ENCODE results near the gene TLR9.

Gene TLR9

GRCh38 chr3:52230889-52231499 is 5.5 kb upstream of the TLR9 start:
- no peak for DNase-seq

- DNase-seq = no peak
Observed at GRCh38 chr3:52230461-52230860, 5.0 kb upstream of the TLR9 start.

GRCh38 chr3:52229656-52230055 is 4.2 kb upstream of the TLR9 start:
- DNase-seq = no peak

GRCh38 chr3:52228751-52229291 is 3.4 kb upstream of the TLR9 start:
- DNase-seq = no peak

- DNase-seq = no peak
Observed at GRCh38 chr3:52228266-52228665, 2.8 kb upstream of the TLR9 start.

GRCh38 chr3:52227766-52228165 is 2.3 kb upstream of the TLR9 start:
- DNase-seq = no peak

DNA sequence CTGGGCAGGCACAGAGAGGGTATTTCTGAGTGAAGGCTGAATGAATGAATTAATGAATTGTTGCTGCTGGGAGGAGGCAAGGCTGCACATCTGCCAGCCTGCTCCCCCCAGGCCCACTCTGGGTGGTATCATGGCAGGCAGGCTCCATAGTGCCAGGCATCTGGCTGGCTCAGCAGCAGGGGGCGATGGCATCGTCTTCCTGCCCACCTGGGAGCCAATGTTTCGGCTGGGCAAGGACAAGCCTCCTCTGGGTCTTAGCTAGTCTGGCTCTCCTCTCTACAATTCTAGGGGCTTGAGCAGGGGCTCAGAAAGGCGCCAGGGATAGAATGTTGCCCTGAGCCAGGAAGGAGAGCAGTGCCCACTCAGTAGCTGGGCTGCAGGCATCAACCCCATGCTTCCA is 1.7 kb upstream of the TLR9 start:
- DNase-seq = no peak

DNA sequence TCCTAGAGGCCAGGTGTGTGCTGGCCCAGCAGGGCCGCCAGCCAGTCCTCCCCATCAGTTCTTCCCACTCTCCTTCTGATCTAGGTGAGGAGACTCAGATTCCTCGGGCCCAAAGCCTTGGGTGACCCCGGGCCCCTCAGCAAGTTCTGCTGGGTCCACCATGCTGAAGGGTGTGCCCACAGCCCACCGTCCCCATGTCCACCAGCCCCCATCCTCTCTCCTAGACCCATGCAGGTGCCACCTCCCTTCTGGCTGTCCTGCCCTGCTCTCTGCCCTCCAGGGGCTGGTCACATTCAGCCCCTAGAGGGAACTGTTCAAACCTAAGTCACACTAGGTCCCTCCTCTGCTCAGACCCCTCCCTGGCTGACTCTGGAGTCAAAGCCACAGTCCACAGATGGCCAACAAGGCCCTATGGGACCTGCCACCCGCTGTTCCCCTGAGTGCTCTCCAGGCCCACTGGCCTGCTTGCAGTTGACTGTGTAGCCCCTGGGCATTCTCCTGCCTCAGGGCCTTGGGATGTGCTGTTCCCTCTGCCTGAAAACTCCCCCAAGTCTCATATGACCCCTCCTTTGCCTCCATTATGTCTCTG is 878 bp upstream of the TLR9 start:
- no peak for DNase-seq

DNA sequence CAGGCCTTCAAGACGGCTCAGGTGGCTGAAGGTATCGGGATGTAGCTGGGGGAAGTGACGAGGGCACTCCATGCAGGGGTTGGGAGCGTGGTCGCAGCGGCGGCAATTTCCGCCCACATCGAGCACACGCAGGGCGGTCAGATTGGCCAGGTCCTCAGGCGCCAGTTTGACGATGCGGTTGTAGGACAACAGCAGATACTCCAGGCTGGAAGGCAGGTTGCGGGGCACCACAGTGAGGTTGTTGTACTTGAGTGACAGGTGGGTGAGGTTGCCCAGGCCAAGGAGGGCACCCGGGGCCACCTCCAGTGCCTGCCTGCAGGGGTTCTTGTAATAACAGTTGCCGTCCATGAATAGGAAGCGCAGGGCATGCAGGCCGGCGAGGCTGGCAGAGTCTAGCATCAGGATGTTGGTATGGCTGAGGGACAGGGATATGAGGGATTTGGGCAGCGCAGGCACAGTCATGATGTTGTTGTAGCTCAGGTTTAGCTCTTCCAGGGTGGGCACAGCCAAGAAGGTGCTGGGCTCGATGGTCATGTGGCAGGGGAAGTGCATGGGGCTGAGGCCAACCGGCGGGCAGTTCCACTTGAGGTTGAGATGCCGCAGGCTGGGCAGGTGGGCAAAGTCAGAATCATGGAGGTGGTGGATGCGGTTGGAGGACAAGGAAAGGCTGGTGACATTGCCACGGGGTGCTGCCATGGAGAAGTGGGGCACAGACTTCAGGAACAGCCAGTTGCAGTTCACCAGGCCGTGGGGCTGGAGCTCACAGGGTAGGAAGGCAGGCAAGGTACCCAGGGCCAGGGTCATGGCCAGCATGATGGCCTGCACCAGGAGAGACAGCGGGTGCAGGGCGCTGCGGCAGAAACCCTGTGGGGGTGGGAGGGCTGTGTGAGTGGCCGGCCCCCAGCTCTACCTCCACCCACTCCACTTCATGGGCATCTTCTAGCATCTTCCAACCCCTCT is 1.7 kb downstream of the TLR9 start:
- no peak for DNase-seq

GRCh38 chr3:52222319-52223221 is 2.9 kb downstream of the TLR9 start:
- no peak for DNase-seq

DNA sequence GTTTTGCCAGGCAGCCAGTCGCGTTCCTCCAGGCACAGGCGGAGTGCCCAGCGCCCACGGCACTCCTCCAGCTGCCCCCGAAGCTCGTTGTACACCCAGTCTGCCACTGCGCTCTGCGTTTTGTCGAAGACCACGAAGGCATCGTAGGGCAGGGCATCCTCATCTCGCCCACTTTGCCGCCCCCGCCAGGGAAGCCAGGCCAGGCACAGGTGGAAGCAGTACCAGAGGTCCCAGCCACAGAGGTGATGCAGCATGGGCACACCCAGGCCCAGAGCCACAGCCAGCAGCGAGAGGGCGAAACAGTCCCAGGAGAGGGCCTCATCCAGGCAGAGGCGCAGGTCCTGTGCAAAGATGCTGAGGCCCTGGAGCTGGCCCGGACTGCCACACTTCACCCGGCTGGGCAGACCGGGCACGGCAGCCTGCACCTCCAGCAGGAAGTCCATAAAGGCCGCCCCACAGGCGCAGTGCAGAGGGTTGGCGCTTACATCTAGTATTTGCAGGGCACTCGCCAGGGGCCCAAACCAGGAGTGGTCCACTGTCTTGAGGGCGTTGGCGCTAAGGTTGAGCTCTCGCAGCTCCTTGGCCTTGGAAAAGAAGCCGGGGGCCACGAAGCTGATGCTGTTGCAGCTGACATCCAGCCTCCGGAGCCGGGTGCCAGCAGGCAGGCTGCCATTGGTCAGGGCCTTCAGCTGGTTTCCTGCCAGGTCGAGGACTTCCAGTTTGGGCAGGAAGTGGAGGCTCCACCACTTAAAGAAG is 3.7 kb downstream of the TLR9 start:
- peak; percentile 60 for DNase-seq

GRCh38 chr3:52221141-52221562 is 4.3 kb downstream of the TLR9 start:
- DNase-seq = no peak

DNA sequence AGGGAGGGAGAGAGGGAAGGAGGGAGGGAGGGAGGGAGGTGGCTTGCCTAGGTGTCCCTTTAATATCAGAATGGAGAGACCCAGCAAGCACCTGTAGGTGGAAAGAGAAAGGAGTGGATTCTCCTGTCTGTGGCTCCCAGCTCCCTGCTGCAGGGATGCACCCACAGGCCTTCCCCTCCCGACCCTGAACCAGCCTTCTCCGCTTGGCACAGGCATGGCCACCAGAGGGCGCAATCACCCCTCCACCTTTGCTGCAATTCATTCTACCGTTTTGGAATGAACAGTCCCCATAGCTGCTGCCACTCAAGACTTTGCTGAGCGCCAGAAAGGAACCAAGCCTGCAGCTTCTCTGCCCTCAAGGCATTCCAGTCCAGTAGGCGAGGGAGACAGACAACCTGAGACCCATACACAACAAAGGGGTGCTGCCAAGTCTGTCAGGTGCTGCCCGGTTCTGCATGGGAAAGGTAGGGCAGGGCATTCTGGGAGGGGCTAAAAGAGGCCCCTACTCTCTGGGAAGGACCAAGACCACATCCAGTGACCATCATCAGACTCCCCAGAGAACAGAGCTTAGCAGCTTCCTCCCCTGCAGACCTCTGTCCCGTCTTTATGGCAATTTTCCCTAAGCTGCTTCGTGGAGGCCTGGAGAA is 4.9 kb downstream of the TLR9 start:
- DNase-seq = peak; percentile 90

GRCh38 chr3:52218937-52219650 is 6.4 kb downstream of the TLR9 start:
- no peak for DNase-seq

GRCh38 chr3:52218454-52218853 is 7.0 kb downstream of the TLR9 start:
- no peak for DNase-seq

DNA sequence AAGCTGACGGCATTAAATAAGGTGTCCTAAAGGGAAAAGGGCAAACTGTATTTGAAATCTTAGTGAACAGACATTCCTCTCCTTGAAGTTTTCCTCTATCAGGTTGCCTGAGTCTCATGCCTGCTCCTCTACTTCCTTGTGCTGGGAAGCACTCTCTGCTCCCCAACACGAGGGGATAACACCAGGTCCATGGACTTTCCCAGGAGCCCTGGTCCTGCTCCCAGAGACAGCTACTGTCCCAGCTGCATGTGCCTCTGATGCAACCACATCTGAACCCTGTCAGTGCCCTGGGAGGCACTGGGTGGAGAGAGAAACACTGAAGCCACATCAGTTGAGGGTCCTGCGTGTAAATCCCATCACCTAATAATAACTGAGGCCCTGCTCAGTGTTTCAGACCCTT is 7.4 kb downstream of the TLR9 start:
- no peak for DNase-seq

GRCh38 chr3:52217409-52217805 is 8.0 kb downstream of the TLR9 start:
- no peak for DNase-seq

DNA sequence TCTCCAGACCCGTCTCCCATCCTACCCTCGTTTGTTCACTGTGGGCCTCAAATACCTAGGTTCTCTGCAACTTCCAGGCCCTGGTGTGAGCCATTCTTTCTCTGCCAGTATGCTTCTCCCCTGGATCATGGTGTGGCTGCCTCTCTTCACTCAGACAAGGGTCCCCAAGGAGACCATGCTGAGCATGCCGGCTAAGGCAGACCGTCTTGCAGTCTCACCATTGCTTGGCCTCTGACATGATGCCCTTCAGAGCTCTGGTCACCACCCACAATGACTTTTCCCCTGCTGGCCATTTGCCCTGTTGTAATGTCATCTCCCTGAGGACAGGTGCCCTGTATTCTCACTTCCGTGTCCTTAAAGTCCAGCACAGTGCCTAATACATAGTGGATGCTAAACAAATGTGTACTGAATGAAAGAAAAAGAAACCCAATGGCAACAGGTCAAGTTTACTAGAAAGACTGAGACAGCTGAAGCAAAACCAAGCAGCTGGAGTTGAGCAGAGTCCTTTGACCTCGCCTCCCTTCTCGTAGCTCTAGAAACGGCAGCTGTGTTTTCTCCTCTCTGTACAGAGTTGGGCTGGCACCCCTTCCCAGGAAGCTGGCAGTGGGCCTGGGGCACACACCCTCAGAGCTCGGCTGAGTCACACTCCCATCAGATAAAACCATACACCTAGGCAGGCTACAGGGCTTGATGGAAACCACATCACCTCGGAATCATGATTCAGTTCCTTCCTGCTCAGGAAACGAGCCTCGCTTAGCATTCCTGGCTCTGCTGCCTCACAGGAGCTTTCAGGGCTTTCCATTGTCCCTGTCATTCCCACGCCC is 8.6 kb downstream of the TLR9 start:
- peak; percentile 57 for DNase-seq

DNA sequence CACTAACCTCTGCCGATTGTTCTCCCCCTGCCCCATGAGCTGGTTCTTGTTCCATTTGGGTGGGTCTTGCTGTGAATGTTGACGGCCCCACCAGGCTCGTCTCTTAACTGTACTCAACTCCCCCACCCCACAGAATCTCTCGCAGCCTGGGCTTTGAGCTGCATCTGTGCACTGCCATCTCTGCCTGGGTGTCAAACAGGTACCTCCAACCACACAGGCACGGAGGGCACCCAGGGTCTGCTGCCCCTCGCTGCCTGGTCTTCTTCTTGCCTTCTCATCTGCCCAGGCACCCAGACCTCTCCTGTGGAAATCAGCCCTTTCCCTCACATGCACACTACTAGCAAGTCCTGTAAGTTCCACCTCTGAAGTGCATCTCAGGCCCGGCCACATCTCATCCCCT is 10.1 kb downstream of the TLR9 start:
- DNase-seq = no peak

DNA sequence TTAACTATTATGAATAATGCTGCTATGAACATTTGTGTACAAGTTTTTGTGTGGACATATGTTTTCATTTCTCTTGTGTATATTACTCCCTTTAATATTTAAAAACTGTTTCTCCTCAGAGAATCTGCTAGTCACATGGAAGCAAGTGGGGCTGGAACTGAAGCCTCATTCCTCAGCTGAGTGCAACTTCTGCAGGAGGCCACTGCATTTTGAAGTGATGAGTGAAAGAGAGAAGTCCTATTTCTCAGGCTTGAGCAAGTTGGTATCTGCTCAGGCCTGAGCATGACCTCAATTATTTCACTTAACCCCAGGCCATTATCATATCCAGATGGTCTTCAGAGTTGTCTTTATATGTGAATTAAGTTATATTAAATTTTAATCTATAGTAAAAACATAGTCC is 11.5 kb downstream of the TLR9 start:
- DNase-seq = no peak
